HEK293 (cell line): Measurements from ENCODE around the gene PITPNC1.

ENCODE experiments used
- CTCF ChIA-PET: fragments of 350-600 bp; formaldehyde crosslinking; extraction: SDS; loops from one replicate; lab custom pipeline; 2021; ENCODE audit warnings: antibody characterized with exemption; lab: Yijun Ruan, JAX
- POLR2A ChIA-PET: fragments of 300-600 bp; formaldehyde crosslinking; extraction: SDS; loops from one replicate; lab custom pipeline; 2020; ENCODE audit warnings: antibody characterized with exemption, inconsistent platforms; lab: Yijun Ruan, JAX
- H3K27ac ChIP-seq: fragments of 200-500 bp; sonication (Bioruptor generic); 2 replicates; pipeline ENCODE4 v1.5.1; 2014; ENCODE audit warnings: low read depth, low read length, control low read depth, inconsistent platforms; ENCODE audit errors: extremely low read depth
- H3K36me3 ChIP-seq, 2 experiments: fragments of 200-500 bp in 1 of 2; sonication (Bioruptor generic) in 1 of 2; 1 replicate in 1 of 2; 2 replicates in 1 of 2; pipeline ENCODE4 v1.5.1; 2014 to 2017; ENCODE audit warnings: inconsistent platforms in 2 of 2, low read length in 2 of 2; ENCODE audit not compliant: control insufficient read depth in 2 of 2, insufficient read depth in 1 of 2
- H3K4me1 ChIP-seq: fragments of 200-500 bp; sonication (Bioruptor generic); 2 replicates; pipeline ENCODE4 v1.5.1; 2014; ENCODE audit warnings: mild to moderate bottlenecking, low read length, inconsistent platforms; ENCODE audit not compliant: control insufficient read depth, insufficient read depth
- H3K4me3 ChIP-seq: 2 replicates; pipeline ENCODE4 v1.5.1; 2011; ENCODE audit warnings: low read depth, mild to moderate bottlenecking, control low read depth, low read length, moderate library complexity
- H3K9me3 ChIP-seq: fragments of 200-500 bp; sonication (Bioruptor generic); 2 replicates; pipeline ENCODE4 v1.5.1; 2014; ENCODE audit warnings: low read depth, low read length, inconsistent platforms; ENCODE audit not compliant: control insufficient read depth, insufficient read depth
- FEZF1 ChIP-seq: fragments of 450-650 bp; formaldehyde crosslinking; IDR thresholded peaks from 2 replicates; pipeline ENCODE4 v1.5.1; 2016; ENCODE audit warnings: missing biosample characterization, missing genetic modification characterization
- GLI2 ChIP-seq: fragments of 450-650 bp; formaldehyde crosslinking; IDR thresholded peaks from 2 replicates; pipeline ENCODE4; 2017; ENCODE audit warnings: missing biosample characterization, missing genetic modification characterization, low read depth, borderline replicate concordance
- GLI4 ChIP-seq: fragments of 450-650 bp; formaldehyde crosslinking; IDR thresholded peaks from 2 replicates; pipeline ENCODE4 v1.5.1; 2016; ENCODE audit warnings: missing biosample characterization, missing genetic modification characterization
- TCF7L2 ChIP-seq: IDR thresholded peaks from 2 replicates; pipeline ENCODE4 v1.6.1; 2011; ENCODE audit warnings: low read depth, mild to moderate bottlenecking, inconsistent platforms, low read length, moderate library complexity, borderline replicate concordance
- YY2 ChIP-seq: fragments of 450-650 bp; formaldehyde crosslinking; IDR thresholded peaks from 2 replicates; pipeline ENCODE4 v1.5.1; 2016; ENCODE audit warnings: missing biosample characterization, missing genetic modification characterization
- ZBTB1 ChIP-seq: fragments of 450-650 bp; formaldehyde crosslinking; IDR thresholded peaks from 2 replicates; pipeline ENCODE4 v1.5.1; 2016; ENCODE audit warnings: missing biosample characterization, missing genetic modification characterization
- ZBTB48 ChIP-seq: fragments of 450-650 bp; formaldehyde crosslinking; IDR thresholded peaks from 2 replicates; pipeline ENCODE4 v1.5.1; 2016; ENCODE audit warnings: missing biosample characterization, missing genetic modification characterization
- ZNF157 ChIP-seq: fragments of 450-650 bp; formaldehyde crosslinking; IDR thresholded peaks from 2 replicates; pipeline ENCODE4 v1.5.1; 2016; ENCODE audit warnings: missing biosample characterization, missing genetic modification characterization
- ZNF174 ChIP-seq: fragments of 450-650 bp; formaldehyde crosslinking; IDR thresholded peaks from 2 replicates; pipeline ENCODE4 v1.5.0; 2017; ENCODE audit warnings: missing biosample characterization, mild to moderate bottlenecking, missing genetic modification characterization
- ZNF24 ChIP-seq: fragments of 450-650 bp; formaldehyde crosslinking; IDR thresholded peaks from 2 replicates; pipeline ENCODE4 v1.5.1; 2016; ENCODE audit warnings: missing biosample characterization, missing genetic modification characterization
- ZNF341 ChIP-seq: fragments of 450-650 bp; formaldehyde crosslinking; IDR thresholded peaks from 2 replicates; pipeline ENCODE4; 2016; ENCODE audit warnings: low read depth, missing biosample characterization, missing genetic modification characterization
- ZNF354C ChIP-seq: fragments of 450-650 bp; formaldehyde crosslinking; IDR thresholded peaks from 2 replicates; pipeline ENCODE4 v1.5.1; 2016; ENCODE audit warnings: missing biosample characterization, missing genetic modification characterization, low read depth, borderline replicate concordance
- ZNF548 ChIP-seq: fragments of 450-650 bp; formaldehyde crosslinking; IDR thresholded peaks from 2 replicates; pipeline ENCODE4 v1.5.1; 2016; ENCODE audit warnings: missing biosample characterization, missing genetic modification characterization
- ZNF561 ChIP-seq: fragments of 450-650 bp; IDR thresholded peaks from 2 replicates; pipeline ENCODE4 v1.5.1; 2018; ENCODE audit warnings: missing biosample characterization, missing genetic modification characterization, borderline replicate concordance
- ZNF610 ChIP-seq: fragments of 450-650 bp; formaldehyde crosslinking; IDR thresholded peaks from 2 replicates; pipeline ENCODE4 v1.5.1; 2016; ENCODE audit warnings: missing biosample characterization, missing genetic modification characterization, borderline replicate concordance
- ZNF626 ChIP-seq: fragments of 450-650 bp; sonication (Bioruptor Pico); formaldehyde crosslinking; IDR thresholded peaks from 2 replicates; pipeline ENCODE4 v1.5.1; 2018; ENCODE audit warnings: missing biosample characterization, missing genetic modification characterization, inconsistent platforms
- TF ChIP-seq, protein P1 (sequence below): fragments of 450-650 bp; formaldehyde crosslinking; conservative IDR thresholded peaks from 2 replicates; pipeline ENCODE4 v1.5.1; 2016; ENCODE audit warnings: low read depth, missing biosample characterization, missing genetic modification characterization
- TF ChIP-seq, protein P2 (sequence below): fragments of 450-650 bp; formaldehyde crosslinking; IDR thresholded peaks from 2 replicates; pipeline ENCODE4 v1.5.1; 2016; ENCODE audit warnings: missing biosample characterization, missing genetic modification characterization

Gene PITPNC1

DNA sequence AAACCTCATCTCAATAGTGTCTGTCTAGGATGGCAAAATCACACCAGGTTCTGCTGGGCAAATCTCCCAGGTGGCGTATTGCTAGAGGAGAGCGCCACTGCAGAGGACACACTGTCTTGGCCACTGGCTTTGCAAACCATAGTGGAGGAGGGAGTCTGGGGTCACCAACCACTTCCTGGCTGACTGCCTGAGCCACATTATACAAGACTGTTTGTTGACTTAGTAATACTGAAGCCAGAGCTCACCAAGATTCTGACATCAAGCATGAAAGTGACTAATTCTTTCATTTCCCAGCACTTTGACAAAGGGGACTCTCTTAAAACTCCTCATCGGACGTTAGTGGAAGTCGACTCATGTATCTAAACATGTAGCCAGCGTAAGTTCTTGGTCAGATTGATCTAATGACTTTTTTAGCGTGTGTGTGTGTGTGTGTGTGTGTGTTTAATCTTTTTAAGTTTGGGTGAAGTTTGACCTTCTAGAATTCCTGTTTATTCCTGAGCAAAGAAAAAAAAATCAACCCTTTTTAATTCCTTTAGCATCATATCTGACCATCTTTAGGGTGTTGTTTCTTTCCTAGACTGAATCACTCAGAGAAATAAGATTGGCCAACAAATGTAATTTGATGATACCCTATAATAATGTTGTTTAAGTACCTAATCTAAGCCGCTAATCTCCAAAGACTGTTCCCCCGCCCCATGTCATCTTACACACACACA, 13.7 kb downstream of the PITPNC1 start (continued):
- TF ChIP-seq ZNF174 (tag by site-specific recombination) (no peak), GLI4 (tag by site-specific recombination) (no peak), ZNF626 (tag by site-specific recombination) (no peak)
- TF ChIP-seq, all 188 proteins: peak for 17

DNA sequence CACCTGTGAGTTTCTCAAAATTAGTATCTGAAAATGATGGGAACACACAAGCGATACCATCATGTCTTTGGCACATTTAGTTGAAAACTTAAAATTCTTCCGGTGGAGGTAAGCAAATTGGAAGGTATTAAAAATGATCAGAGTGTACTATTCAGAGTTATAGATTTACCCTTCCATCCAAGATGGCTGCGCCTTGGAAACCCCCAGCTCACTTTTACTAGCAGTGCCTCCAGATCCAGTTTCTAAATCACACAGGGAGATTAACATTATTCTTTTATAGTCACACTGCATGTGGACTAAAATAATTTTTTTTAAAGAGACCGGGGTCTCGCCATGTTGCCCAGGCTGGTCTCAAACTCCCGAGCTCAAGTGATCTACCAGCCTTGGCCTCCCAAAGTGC, 15.0 kb downstream of the PITPNC1 start:
- ChIA-PET CTCF (no interaction called here), POLR2A (no interaction called here)
- TF ChIP-seq ZNF341 (tag by site-specific recombination) (no peak), ZNF354C (tag by site-specific recombination) (no peak), TCF7L2 (no peak), ZBTB48 (tag by site-specific recombination) (no peak), ZNF548 (tag by site-specific recombination) (no peak), YY2 (tag by site-specific recombination) (no peak), FEZF1 (tag by site-specific recombination) (no peak), ZBTB1 (no peak), GLI2 (tag by site-specific recombination) (no peak), ZNF24 (tag by site-specific recombination) (no peak), ZNF610 (tag by site-specific recombination) (no peak), ZNF626 (tag by site-specific recombination) (no peak), ZNF561 (tag by site-specific recombination) (no peak), ZNF157 (tag by site-specific recombination) (no peak)
- TF ChIP-seq, protein P1, sequence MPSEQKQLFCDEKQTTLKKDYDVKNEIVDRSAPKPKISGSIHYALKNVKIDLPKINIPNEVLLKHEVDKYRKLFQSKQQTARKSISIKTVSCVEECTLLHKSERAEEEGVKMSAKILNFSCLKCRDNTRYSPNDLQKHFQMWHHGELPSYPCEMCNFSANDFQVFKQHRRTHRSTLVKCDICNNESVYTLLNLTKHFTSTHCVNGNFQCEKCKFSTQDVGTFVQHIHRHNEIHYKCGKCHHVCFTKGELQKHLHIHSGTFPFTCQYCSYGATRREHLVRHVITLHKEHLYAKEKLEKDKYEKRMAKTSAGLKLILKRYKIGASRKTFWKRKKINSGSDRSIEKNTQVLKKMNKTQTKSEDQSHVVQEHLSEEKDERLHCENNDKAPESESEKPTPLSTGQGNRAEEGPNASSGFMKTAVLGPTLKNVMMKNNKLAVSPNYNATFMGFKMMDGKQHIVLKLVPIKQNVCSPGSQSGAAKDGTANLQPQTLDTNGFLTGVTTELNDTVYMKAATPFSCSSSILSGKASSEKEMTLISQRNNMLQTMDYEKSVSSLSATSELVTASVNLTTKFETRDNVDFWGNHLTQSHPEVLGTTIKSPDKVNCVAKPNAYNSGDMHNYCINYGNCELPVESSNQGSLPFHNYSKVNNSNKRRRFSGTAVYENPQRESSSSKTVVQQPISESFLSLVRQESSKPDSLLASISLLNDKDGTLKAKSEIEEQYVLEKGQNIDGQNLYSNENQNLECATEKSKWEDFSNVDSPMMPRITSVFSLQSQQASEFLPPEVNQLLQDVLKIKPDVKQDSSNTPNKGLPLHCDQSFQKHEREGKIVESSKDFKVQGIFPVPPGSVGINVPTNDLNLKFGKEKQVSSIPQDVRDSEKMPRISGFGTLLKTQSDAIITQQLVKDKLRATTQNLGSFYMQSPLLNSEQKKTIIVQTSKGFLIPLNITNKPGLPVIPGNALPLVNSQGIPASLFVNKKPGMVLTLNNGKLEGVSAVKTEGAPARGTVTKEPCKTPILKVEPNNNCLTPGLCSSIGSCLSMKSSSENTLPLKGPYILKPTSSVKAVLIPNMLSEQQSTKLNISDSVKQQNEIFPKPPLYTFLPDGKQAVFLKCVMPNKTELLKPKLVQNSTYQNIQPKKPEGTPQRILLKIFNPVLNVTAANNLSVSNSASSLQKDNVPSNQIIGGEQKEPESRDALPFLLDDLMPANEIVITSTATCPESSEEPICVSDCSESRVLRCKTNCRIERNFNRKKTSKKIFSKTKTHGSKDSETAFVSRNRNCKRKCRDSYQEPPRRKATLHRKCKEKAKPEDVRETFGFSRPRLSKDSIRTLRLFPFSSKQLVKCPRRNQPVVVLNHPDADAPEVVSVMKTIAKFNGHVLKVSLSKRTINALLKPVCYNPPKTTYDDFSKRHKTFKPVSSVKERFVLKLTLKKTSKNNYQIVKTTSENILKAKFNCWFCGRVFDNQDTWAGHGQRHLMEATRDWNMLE (tag by site-specific recombination) = no peak
- TF ChIP-seq, protein P2, sequence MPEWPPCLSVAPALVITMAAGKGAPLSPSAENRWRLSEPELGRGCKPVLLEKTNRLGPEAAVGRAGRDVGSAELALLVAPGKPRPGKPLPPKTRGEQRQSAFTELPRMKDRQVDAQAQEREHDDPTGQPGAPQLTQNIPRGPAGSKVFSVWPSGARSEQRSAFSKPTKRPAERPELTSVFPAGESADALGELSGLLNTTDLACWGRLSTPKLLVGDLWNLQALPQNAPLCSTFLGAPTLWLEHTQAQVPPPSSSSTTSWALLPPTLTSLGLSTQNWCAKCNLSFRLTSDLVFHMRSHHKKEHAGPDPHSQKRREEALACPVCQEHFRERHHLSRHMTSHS (tag by site-specific recombination) = no peak
- Histone ChIP-seq H3K36me3 (no peaks in the 10 kb centered on the region; a peak in 1 of 3 replicates), H3K9me3 (no peaks in the 10 kb centered on the region), H3K4me1 (peaks cover 11% of the 10 kb centered on the region), H3K4me3 (no peak overlapping the region), H3K27ac (no peak overlapping the region)
